ENCODE measurements around the gene PABPN1.

GRCh38 chr14:23352506-23353432, 31.5 kb downstream of the PABPN1 start, which contains the start of gene SLC22A17:
- TF ChIP-seq, protein P1, sequence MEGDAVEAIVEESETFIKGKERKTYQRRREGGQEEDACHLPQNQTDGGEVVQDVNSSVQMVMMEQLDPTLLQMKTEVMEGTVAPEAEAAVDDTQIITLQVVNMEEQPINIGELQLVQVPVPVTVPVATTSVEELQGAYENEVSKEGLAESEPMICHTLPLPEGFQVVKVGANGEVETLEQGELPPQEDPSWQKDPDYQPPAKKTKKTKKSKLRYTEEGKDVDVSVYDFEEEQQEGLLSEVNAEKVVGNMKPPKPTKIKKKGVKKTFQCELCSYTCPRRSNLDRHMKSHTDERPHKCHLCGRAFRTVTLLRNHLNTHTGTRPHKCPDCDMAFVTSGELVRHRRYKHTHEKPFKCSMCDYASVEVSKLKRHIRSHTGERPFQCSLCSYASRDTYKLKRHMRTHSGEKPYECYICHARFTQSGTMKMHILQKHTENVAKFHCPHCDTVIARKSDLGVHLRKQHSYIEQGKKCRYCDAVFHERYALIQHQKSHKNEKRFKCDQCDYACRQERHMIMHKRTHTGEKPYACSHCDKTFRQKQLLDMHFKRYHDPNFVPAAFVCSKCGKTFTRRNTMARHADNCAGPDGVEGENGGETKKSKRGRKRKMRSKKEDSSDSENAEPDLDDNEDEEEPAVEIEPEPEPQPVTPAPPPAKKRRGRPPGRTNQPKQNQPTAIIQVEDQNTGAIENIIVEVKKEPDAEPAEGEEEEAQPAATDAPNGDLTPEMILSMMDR (IDR thresholded peaks at IDR 0.05; ENCODE audit: low read depth, low read length): no peak
- TF ChIP-seq POLR2A (IDR thresholded peaks at IDR 0.05; ENCODE audit: extremely low read depth, insufficient read length): no peak
- TF ChIP-seq MAX (IDR thresholded peaks at IDR 0.05; ENCODE audit: low read depth, low read length): no peak
